T-cell (primary cell): ENCODE data around the gene DTX1. TPM values are rescaled to one million over a fixed set of nuclear protein-coding genes. Genes with fewer than 3 reads are reported as not detected.

Source experiments
- ATAC-seq, 4 experiments: fragments of 200-7000 bp in 3 of 4; fragments of 150-1000 bp in 1 of 4; cut with Tn5 transposase; replicated peaks in 1 of 4; 1 replicate in 3 of 4; 2 replicates in 1 of 4; pipeline ENCODE4 v1.10.0; 2021; ENCODE audit warnings: moderate library complexity in 3 of 4, mild to moderate bottlenecking in 2 of 4, moderate number of reproducible peaks in 1 of 4
- CTCF ChIA-PET, 2 donors: fragments of 300-600 bp; sonication (Branson Sonifier 250); formaldehyde crosslinking; loops; one replicate each; lab custom pipeline; 2022; ENCODE audit warnings: antibody characterized with exemption in 2 of 2; lab: Charles Lee
- POLR2A ChIA-PET, 2 donors: fragments of 300-600 bp; sonication (Branson Sonifier 250); formaldehyde crosslinking; loops; one replicate each; lab custom pipeline; 2022; ENCODE audit warnings: antibody characterized with exemption in 2 of 2; lab: Charles Lee
- DNase-seq, 35 experiments: peaks; one replicate each; pipeline versions ENCODE4 v3.0.0 to v3.0.0-alpha.2; 2013 to 2023
- H3K27ac ChIP-seq: one replicate; pipeline ENCODE4 v1.5.1; 2013; ENCODE audit warnings: low read length
- H3K27me3 ChIP-seq, 2 experiments: replicated peaks in 1 of 2; 1 replicate in 1 of 2; 2 replicates in 1 of 2; pipeline versions ENCODE4 v1.6.1 to v1.7.0; 2013; ENCODE audit warnings: low read length in 1 of 2, mixed read lengths in 1 of 2; ENCODE audit not compliant: control insufficient read depth in 2 of 2, insufficient read depth in 2 of 2; ENCODE audit errors: extremely low read depth in 1 of 2
- H3K36me3 ChIP-seq, 2 donors: 1 replicate in 1 of 2; 2 replicates in 1 of 2; pipeline versions ENCODE4 v1.6.1 to v1.7.0; 2013; ENCODE audit warnings: low read length in 1 of 2; ENCODE audit not compliant: control insufficient read depth in 2 of 2, insufficient read depth in 1 of 2; ENCODE audit errors: extremely low read depth in 1 of 2
- H3K4me1 ChIP-seq, 2 experiments: 1 replicate in 1 of 2; 2 replicates in 1 of 2; pipeline versions ENCODE4 v1.6.1 to v1.7.0; 2013; ENCODE audit warnings: low read length in 2 of 2, mixed read lengths in 1 of 2; ENCODE audit not compliant: insufficient read depth in 2 of 2, control insufficient read depth in 1 of 2; ENCODE audit errors: extremely low read depth in 1 of 2
- H3K4me3 ChIP-seq, 2 donors: 1 replicate in 1 of 2; 2 replicates in 1 of 2; pipeline versions ENCODE4 v1.5.1 to v1.7.0; 2013; ENCODE audit warnings: mild to moderate bottlenecking in 2 of 2, low read length in 1 of 2, moderate library complexity in 1 of 2; ENCODE audit not compliant: control insufficient read depth in 1 of 2; ENCODE audit errors: extremely low read depth in 1 of 2
- H3K9me3 ChIP-seq: 2 replicates; pipeline ENCODE4 v1.7.0; 2013
- H3K27ac Mint-ChIP-seq, 2 donors: one replicate each; pipeline ENCODE4 v1.8.0; 2020 to 2021; ENCODE audit warnings: mild to moderate bottlenecking in 2 of 2, mixed read lengths in 2 of 2
- H3K27me3 Mint-ChIP-seq, 2 donors: one replicate each; pipeline ENCODE4 v1.8.0; 2021 to 2022; ENCODE audit warnings: mixed read lengths in 2 of 2
- H3K36me3 Mint-ChIP-seq: one replicate; pipeline ENCODE4 v1.8.0; 2021; ENCODE audit warnings: mixed read lengths
- H3K4me1 Mint-ChIP-seq, 3 donors: one replicate each; pipeline ENCODE4 v1.8.0; 2020 to 2022; ENCODE audit warnings: mixed read lengths in 3 of 3, mild to moderate bottlenecking in 1 of 3
- H3K4me3 Mint-ChIP-seq, 3 donors: one replicate each; pipeline ENCODE4 v1.8.0; 2020 to 2022; ENCODE audit warnings: mild to moderate bottlenecking in 3 of 3, mixed read lengths in 3 of 3, moderate library complexity in 3 of 3
- H3K9me3 Mint-ChIP-seq, 3 donors: one replicate each; pipeline ENCODE4 v1.8.0; 2020 to 2022; ENCODE audit warnings: mixed read lengths in 3 of 3
- WGBS: methylation state at CpG from one replicate; pipeline ENCODE4 v1.1.5; 2013; ENCODE audit warnings: missing lambda C conversion rate; ENCODE audit not compliant: insufficient coverage; 5-methylcytosine and 5-hydroxymethylcytosine counted together
- total RNA-seq, 35 experiments: library from RNA in 6 of 35; stranded (reverse) in 6 of 35; fragments of 120-200 nt in 1 of 35; gene quantifications; one replicate each; pipeline versions ENCODE4 v1.2.1 to v1.2.4 and lab custom pipeline; 2013 to 2026

Gene DTX1
- total RNA-seq, 5 donors from 2014 or later (not counting 1 experiment from before 2014, with no cell fraction given), result 5.6 to 12.0 (median 10.4) TPM

DNA sequence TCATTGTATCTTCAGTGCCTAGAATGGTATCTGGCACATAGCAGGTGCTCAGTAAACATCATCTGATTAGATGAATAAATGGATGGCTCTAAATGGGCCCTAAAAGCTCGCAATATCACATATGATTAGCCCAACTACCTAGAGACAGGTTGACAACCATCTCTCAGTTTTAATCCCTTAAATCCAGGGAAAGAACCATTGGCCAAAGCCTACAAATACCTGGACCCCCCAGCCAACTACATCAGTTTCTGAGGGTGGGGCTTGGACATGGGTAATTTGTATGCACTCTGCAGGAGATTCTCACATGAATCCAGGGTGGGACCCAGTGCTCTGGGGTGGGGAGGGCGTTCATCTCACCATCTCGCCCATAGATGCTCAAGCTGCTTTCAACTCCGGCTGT is 4.8 kb upstream of the DTX1 start:
- WGBS, result 100% methylated on average over 1 of the region's 4 CpGs
- no peaks in the 10 kb centered on the region for H3K9me3 ChIP-seq
- no peak for DNase-seq
- no peak overlapping the region for H3K27ac Mint-ChIP-seq
- no peaks in the 10 kb centered on the region for H3K36me3 Mint-ChIP-seq
- peaks cover 33 to 66% (median 63%) of the 10 kb centered on the region in 3 donors for H3K4me1 Mint-ChIP-seq
- no peaks in the 10 kb centered on the region for H3K9me3 Mint-ChIP-seq
- H3K27me3 ChIP-seq, result peaks cover 0 to 10% of the 10 kb centered on the region in 2 experiments
- no peak overlapping the region for H3K4me3 Mint-ChIP-seq
- H3K4me1 ChIP-seq, result peaks cover 6 to 34% of the 10 kb centered on the region in 2 experiments
- POLR2A ChIA-PET, result interaction anchor here in 1 of 2 donors (0.5 kb wide), 1 partner anchor 14 kb away, joined by 4 read pairs; no protein-coding TSS in a partner anchor
- H3K27ac ChIP-seq, result no peak overlapping the region
- CTCF ChIA-PET, result interaction anchor here in 1 of 2 donors (1.0 to 1.7 kb wide), 2 partner anchors 47 to 123 kb away, joined by 3 to 5 read pairs; no protein-coding TSS in a partner anchor
- peaks cover 0 to 1% of the 10 kb centered on the region in 2 donors for H3K27me3 Mint-ChIP-seq
- no peaks in the 10 kb centered on the region for H3K36me3 ChIP-seq
- ATAC-seq, result no peak
- no peak overlapping the region for H3K4me3 ChIP-seq

GRCh38 chr12:113052326-113052725 is 4.2 kb upstream of the DTX1 start:
- Histone ChIP-seq H3K27ac (no peak overlapping the region), H3K9me3 (no peaks in the 10 kb centered on the region), H3K4me3 (no peak overlapping the region), H3K27me3 (peaks cover 0 to 10% of the 10 kb centered on the region in 2 experiments), H3K36me3 (no peaks in the 10 kb centered on the region), H3K4me1 (peaks cover 6 to 37% of the 10 kb centered on the region in 2 experiments)
- Mint-ChIP-seq H3K4me1 (peaks cover 33 to 66% (median 63%) of the 10 kb centered on the region in 3 donors), H3K4me3 (no peak overlapping the region), H3K36me3 (no peaks in the 10 kb centered on the region), H3K27me3 (peaks cover 0 to 1% of the 10 kb centered on the region in 2 donors), H3K9me3 (no peaks in the 10 kb centered on the region), H3K27ac (peak overlapping the region in 1 of 2 donors; percentile 39)
- DNase-seq (no peak), ATAC-seq (no peak)
- POLR2A ChIA-PET, result no interaction called here
- 77% methylated on average over 3 of the region's 4 CpGs for WGBS
- CTCF ChIA-PET, result interaction anchor here in 1 of 2 donors (1.7 kb wide), 1 partner anchor 46 kb away, joined by 5 read pairs; no protein-coding TSS in a partner anchor

DNA sequence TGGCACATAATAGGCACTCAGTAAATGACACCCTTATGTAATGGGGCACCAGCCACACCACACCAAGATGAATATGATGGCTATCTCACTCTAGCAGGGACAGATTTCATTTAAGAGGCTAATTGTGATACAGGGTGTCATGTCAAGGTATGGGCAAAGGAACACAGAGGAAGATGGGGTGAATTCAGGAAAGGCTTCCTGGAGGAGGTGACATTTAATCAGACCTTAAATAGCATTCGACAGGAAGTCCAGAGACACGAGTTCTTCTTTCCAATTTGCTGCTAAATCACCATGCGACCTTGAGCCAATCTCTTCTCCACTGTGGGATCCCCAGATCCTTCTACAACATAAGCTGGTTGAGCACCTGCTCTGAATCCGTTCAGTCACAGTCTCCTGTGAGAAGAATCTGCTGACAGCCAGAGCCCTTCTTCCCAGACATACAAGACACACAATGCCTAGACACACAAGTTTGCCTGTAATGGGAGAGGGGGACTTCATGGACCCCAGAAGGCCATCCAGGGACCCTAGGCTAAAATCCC is 1.5 kb upstream of the DTX1 start:
- Mint-ChIP-seq H3K27me3 (peaks cover 0 to 1% of the 10 kb centered on the region in 2 donors), H3K36me3 (no peaks in the 10 kb centered on the region), H3K27ac (peak overlapping the region; percentile 33 to 34), H3K4me1 (peaks cover 30 to 57% (median 45%) of the 10 kb centered on the region in 3 donors), H3K4me3 (peak overlapping the region; percentile 54 to 83 (median 64)), H3K9me3 (no peaks in the 10 kb centered on the region)
- ATAC-seq (no peak), DNase-seq (no peak)
- H3K4me3 ChIP-seq, result no peak overlapping the region
- no peaks in the 10 kb centered on the region for H3K36me3 ChIP-seq
- 63% methylated on average over 3 of the region's 4 CpGs for WGBS
- peaks cover 0 to 17% of the 10 kb centered on the region in 2 experiments for H3K27me3 ChIP-seq
- ChIA-PET POLR2A (interaction anchor here in 1 of 2 donors (0.5 kb wide), 1 partner anchor 10 kb away, joined by 10 read pairs; no protein-coding TSS in a partner anchor), CTCF (interaction anchor here in 1 of 2 donors (0.5 to 0.6 kb wide), 2 partner anchors 86 to 117 kb away, joined by 3 read pairs; no protein-coding TSS in a partner anchor)
- no peaks in the 10 kb centered on the region for H3K9me3 ChIP-seq
- H3K27ac ChIP-seq, result no peak overlapping the region
- H3K4me1 ChIP-seq, result peaks cover 3 to 49% of the 10 kb centered on the region in 2 experiments

DNA sequence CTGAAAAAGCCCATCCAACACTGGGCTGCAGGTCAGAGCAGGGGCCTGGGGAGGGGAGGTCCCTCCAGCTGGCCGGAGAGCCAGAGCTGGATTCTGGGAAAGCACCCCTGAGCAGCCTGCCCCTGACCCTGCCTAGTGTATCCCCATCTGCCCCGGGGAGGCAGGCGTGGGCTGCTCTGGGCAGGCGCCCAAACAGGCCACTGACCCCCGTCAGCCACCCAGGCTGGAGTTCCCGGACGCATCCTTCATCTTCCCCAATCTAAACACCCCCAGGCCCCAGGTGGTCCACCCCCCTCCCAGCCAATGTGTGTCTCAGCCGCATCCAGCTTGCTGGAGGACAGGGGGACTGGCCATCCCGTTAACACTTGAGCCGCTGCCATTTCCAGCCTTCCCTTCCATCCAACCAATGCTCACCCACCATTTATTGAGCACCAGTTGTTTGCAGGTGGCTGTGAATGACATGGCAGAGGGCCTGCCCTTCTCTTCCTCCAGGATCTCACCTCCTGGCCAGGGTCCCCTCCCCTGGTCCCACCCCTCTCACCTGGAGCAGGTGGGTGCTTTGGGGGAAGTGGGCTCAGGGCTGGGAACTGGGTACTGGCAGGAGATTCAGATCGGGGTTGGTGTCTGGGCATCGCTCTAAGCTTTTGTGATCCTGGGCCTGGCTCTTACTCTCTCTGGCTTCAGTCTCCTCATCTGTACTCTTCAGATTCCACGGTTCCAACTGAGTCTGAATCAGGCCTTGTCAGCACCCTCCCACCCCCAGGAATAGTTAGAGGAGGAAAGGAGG is 743 bp upstream of the DTX1 start:
- H3K27ac Mint-ChIP-seq, result peak overlapping the region; percentile 72 to 74
- H3K4me3 Mint-ChIP-seq, result peak overlapping the region; percentile 79 to 83 (median 81)
- ATAC-seq (no peak), DNase-seq (no peak)
- H3K9me3 ChIP-seq, result no peaks in the 10 kb centered on the region
- peaks cover 31 to 50% (median 38%) of the 10 kb centered on the region in 3 donors for H3K4me1 Mint-ChIP-seq
- peaks cover 0 to 1% of the 10 kb centered on the region in 2 donors for H3K27me3 Mint-ChIP-seq
- H3K36me3 Mint-ChIP-seq, result no peaks in the 10 kb centered on the region
- ChIA-PET CTCF (interaction anchor here in 1 of 2 donors (0.5 to 0.6 kb wide), 2 partner anchors 85 to 116 kb away, joined by 3 read pairs; no protein-coding TSS in a partner anchor), POLR2A (interaction anchor here (0.5 to 0.6 kb wide), 2 partner anchors 106 to 168 kb away, joined by 7 to 11 read pairs; no protein-coding TSS in a partner anchor)
- H3K27ac ChIP-seq, result peak overlapping the region; percentile 24
- peaks cover 3 to 56% of the 10 kb centered on the region in 2 experiments for H3K4me1 ChIP-seq
- peak overlapping the region; percentile 51 to 68 for H3K4me3 ChIP-seq
- no peaks in the 10 kb centered on the region for H3K9me3 Mint-ChIP-seq
- peaks cover 0 to 17% of the 10 kb centered on the region in 2 experiments for H3K27me3 ChIP-seq
- H3K36me3 ChIP-seq, result no peaks in the 10 kb centered on the region
- 85% methylated on average over 7 of the region's 13 CpGs for WGBS

GRCh38 chr12:113056381-113056630 is 224 bp upstream of the DTX1 start:
- H3K4me1 ChIP-seq, result peaks cover 3 to 61% of the 10 kb centered on the region in 2 experiments

More at GRCh38 chr12:113056381-113056630, 224 bp upstream of the DTX1 start:
- Mint-ChIP-seq H3K27me3 (peaks cover 0 to 1% of the 10 kb centered on the region in 2 donors), H3K36me3 (no peaks in the 10 kb centered on the region), H3K9me3 (no peaks in the 10 kb centered on the region), H3K27ac (peak overlapping the region; percentile 72 to 74), H3K4me1 (peaks cover 32 to 47% (median 36%) of the 10 kb centered on the region in 3 donors), H3K4me3 (peak overlapping the region; percentile 79 to 83 (median 81))
- ATAC-seq (peak in 2 of 4 experiments; percentile 3 to 15), DNase-seq (no peak)
- peak overlapping the region; percentile 24 for H3K27ac ChIP-seq
- ChIA-PET CTCF (no interaction called here), POLR2A (interaction anchor here (0.5 to 0.6 kb wide), 2 partner anchors 106 to 167 kb away, joined by 7 to 11 read pairs; no protein-coding TSS in a partner anchor)
- peaks cover 0 to 17% of the 10 kb centered on the region in 2 experiments for H3K27me3 ChIP-seq
- H3K9me3 ChIP-seq, result no peaks in the 10 kb centered on the region
- peak overlapping the region; percentile 51 to 68 for H3K4me3 ChIP-seq
- H3K36me3 ChIP-seq, result no peaks in the 10 kb centered on the region
- 8% methylated on average over 7 of the region's 8 CpGs for WGBS
